Right lobe of liver (tissue), 6 donors: ENCODE data around the gene BBS4. TPM values are rescaled to one million over a fixed set of nuclear protein-coding genes. Genes with fewer than 3 reads are reported as not detected.
"Not testable (repeated sequence)": the region's sequence is repeated elsewhere in the genome, so short reads cannot be mapped to it uniquely, and the experiment has no call there.

ENCODE experiments used
- ATAC-seq, 4 donors: fragments of 200-7000 bp; cut with Tn5 transposase; one replicate each; pipeline ENCODE4 v1.9.1; 2020; ENCODE audit warnings: mild to moderate bottlenecking in 4 of 4, moderate library complexity in 4 of 4
- DNase-seq, 3 donors: peaks; one replicate each; pipeline ENCODE4 v3.0.0-alpha.2; 2020
- H3K27ac ChIP-seq, 3 donors: fragments of 200-600 bp; one replicate each; pipeline ENCODE4 v1.8.0; 2022
- H3K27me3 ChIP-seq, 2 donors: fragments of 200-600 bp; one replicate each; pipeline ENCODE4 v1.8.0; 2022
- H3K36me3 ChIP-seq, 4 donors: fragments of 200-600 bp; sonication (generic) in 1 of 4; one replicate each; pipeline versions ENCODE4 v1.5.1 to v1.8.0; 2017 to 2022; ENCODE audit warnings: control low read depth in 1 of 4
- H3K4me1 ChIP-seq, 4 donors: fragments of 200-600 bp; sonication (generic) in 1 of 4; one replicate each; pipeline versions ENCODE4 v1.5.1 to v1.8.0; 2017 to 2022; ENCODE audit warnings: control low read depth in 1 of 4
- H3K4me3 ChIP-seq, 3 donors: fragments of 200-600 bp; one replicate each; pipeline ENCODE4 v1.8.0; 2022
- H3K9me3 ChIP-seq, 4 donors: fragments of 200-600 bp; sonication (generic) in 1 of 4; one replicate each; pipeline versions ENCODE4 v1.5.1 to v1.8.0; 2017 to 2022; ENCODE audit warnings: control low read depth in 1 of 4
- CTCF ChIP-seq, 4 donors: fragments of 200-600 bp in 3 of 4; fragments of 450-650 bp in 1 of 4; IDR thresholded peaks; one replicate each; pipeline versions ENCODE4 v1.5.1 to v1.8.0; 2016 to 2022; ENCODE audit warnings: antibody characterized with exemption in 4 of 4, mild to moderate bottlenecking in 2 of 4
- POLR2A ChIP-seq: fragments of 450-650 bp; IDR thresholded peaks from one replicate; pipeline ENCODE4 v1.6.1; 2017; ENCODE audit warnings: antibody characterized with exemption, mild to moderate bottlenecking
- WGBS: methylation state at CpG from one replicate; pipeline ENCODE4 v1.1.6; 2018; ENCODE audit warnings: low coverage, low lambda C conversion rate; ENCODE audit not compliant: insufficient coverage; ENCODE audit errors: missing lambda C conversion rate; 5-methylcytosine and 5-hydroxymethylcytosine counted together
- intact Hi-C, 2 donors: fragments of 100-400 bp; cut with DNase I; formaldehyde crosslinking; loops; one replicate each; pipeline versions ENCODE4 v1.11.2 to v1.14.1; 2022
- total RNA-seq, 6 experiments: library from RNA; depleted of rRNA in 2 of 6; stranded (reverse); fragments of >200 nt in 2 of 6; fragmentation: NEBNext Ultra II Directional in 3 of 6; extraction: Animal tissue kit (Norgen Biotek cat#: 25700) in 3 of 6; gene quantifications; one replicate each; pipeline versions ENCODE4 v1.1.0 to v1.2.4, GENCODE V29; 2016 to 2023
- donor health status: DM: no; HTN: yes; CAD: no.
- donor health status: DM: no; HTN: no; CAD: no.
- donor health status: DM: no; HTN: no; CAD: no.
- donor health status: DM: no; HTN: yes; CAD: no.
- donor health status: DM: no; HTN: yes; CAD: no.

BBS4 gene
- total RNA-seq, 6 experiments from 2014 or later: 6.0 to 24.1 (median 9.5) TPM

- DNase-seq (no peak), ATAC-seq (no peak)
- Histone ChIP-seq H3K4me1 (peaks cover 0 to 6% (median 0%) of the 10 kb centered on the region in 4 donors), H3K36me3 (no peaks in the 10 kb centered on the region), H3K9me3 (no peaks in the 10 kb centered on the region), H3K27ac (no peak overlapping the region), H3K4me3 (no peak overlapping the region), H3K27me3 (no peaks in the 10 kb centered on the region)
- intact Hi-C loops: no loop called here
- WGBS: 91% methylated on average over 5 of the region's 5 CpGs
- TF ChIP-seq CTCF (IDR thresholded peaks at IDR 0.05): no peak
- TF ChIP-seq POLR2A: no peak
These were observed 4.9 kb downstream of the BBS4 start for GRCh38 chr15:72690938-72691337.

DNA sequence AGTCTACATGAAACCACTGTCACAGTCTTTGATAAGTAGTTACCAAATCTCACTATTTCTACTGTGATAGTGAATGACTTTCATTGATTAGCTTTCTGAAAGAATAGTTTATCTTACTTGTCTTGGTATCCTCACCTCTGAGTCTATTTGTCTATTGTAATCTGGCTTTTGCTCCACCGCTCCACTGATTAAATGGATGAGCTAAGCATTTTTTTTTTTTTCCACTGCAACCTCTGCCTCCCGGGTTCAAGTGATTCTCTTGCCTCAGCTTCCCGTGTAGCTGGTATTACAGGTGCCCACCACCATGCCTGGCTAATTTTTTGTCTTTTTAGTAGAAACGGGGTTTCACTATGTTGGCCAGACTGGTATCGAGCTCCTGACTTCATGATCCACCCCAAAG lies 12.9 kb downstream of the BBS4 start:
- TF ChIP-seq POLR2A (no peak), CTCF (IDR thresholded peaks at IDR 0.05) (no peak)
- intact Hi-C loops: no loop called here
- Histone ChIP-seq H3K4me1 (no peaks in the 10 kb centered on the region), H3K27me3 (no peaks in the 10 kb centered on the region), H3K9me3 (no peaks in the 10 kb centered on the region), H3K4me3 (no peak overlapping the region), H3K27ac (no peak overlapping the region), H3K36me3 (no peaks in the 10 kb centered on the region)
- DNase-seq (no peak), ATAC-seq (no peak)
- 84% methylated on average over 5 of the region's 5 CpGs for WGBS

- TF ChIP-seq POLR2A (no peak), CTCF (IDR thresholded peaks at IDR 0.05) (no peak)
- intact Hi-C loops: no loop called here
- Histone ChIP-seq H3K27ac (no peak overlapping the region), H3K36me3 (no peaks in the 10 kb centered on the region), H3K27me3 (no peaks in the 10 kb centered on the region), H3K4me1 (no peaks in the 10 kb centered on the region), H3K9me3 (no peaks in the 10 kb centered on the region), H3K4me3 (no peak overlapping the region)
- ATAC-seq (no peak), DNase-seq (no peak)
- 93% methylated on average over 9 of the region's 9 CpGs for WGBS
These were observed 14.1 kb downstream of the BBS4 start for GRCh38 chr15:72700076-72700475.

GRCh38 chr15:72706266-72706665 lies 20.3 kb downstream of the BBS4 start:
- no peaks in the 10 kb centered on the region for H3K27me3 ChIP-seq
- no peak overlapping the region for H3K27ac ChIP-seq
- DNase-seq (no peak), ATAC-seq (no peak)
- no peak overlapping the region for H3K4me3 ChIP-seq
- no peaks in the 10 kb centered on the region for H3K9me3 ChIP-seq
- no peak for TF ChIP-seq POLR2A
- no peak for TF ChIP-seq CTCF (IDR thresholded peaks at IDR 0.05)
- intact Hi-C loops: no loop called here
- H3K36me3 ChIP-seq: no peaks in the 10 kb centered on the region
- no peaks in the 10 kb centered on the region for H3K4me1 ChIP-seq
- 93% methylated on average over 11 of the region's 11 CpGs for WGBS

GRCh38 chr15:72708551-72709303 lies 22.7 kb downstream of the BBS4 start:
- H3K27me3 ChIP-seq, DNase-seq, H3K4me1 ChIP-seq, H3K27ac ChIP-seq, ATAC-seq, H3K9me3 ChIP-seq, intact Hi-C loops, H3K4me3 ChIP-seq: not testable (repeated sequence)
- peaks cover 0 to 12% (median 3%) of the 10 kb centered on the region in 4 donors for H3K36me3 ChIP-seq
- WGBS: 86% methylated on average over 8 of the region's 8 CpGs
